H1 (cell line): Measurements from ENCODE around the gene SMIM24. TPM values are rescaled to one million over a fixed set of nuclear protein-coding genes. Genes with fewer than 3 reads are reported as not detected.
"Not testable (repeated sequence)": the region's sequence is repeated elsewhere in the genome, so short reads cannot be mapped to it uniquely, and the experiment has no call there.

ENCODE experiments used
- CTCF ChIA-PET: fragments of 300-600 bp; sonication (Branson Sonifier 250); formaldehyde crosslinking; loops from one replicate; lab custom pipeline; 2021; ENCODE audit not compliant: partially characterized antibody; lab: Charles Lee
- POLR2A ChIA-PET: fragments of 300-600 bp; sonication (Branson Sonifier 250); formaldehyde crosslinking; loops from one replicate; lab custom pipeline; 2021; ENCODE audit warnings: inconsistent platforms; ENCODE audit not compliant: partially characterized antibody; lab: Charles Lee
- DNase-seq, 2 experiments: peaks; one replicate each; pipeline versions ENCODE4 v3.0.0 to v3.0.0-alpha.2; 2010 to 2022; ENCODE audit warnings: low spot score in 2 of 2, low read depth in 1 of 2, mixed read lengths in 1 of 2
- FAIRE-seq: peaks from 2 replicates; lab custom pipeline; 2011; peaks lifted over from hg19 to GRCh38; lab: Jason Lieb, UNC
- H2AFZ ChIP-seq: 2 replicates; pipeline ENCODE4 v1.8.1; 2012; ENCODE audit warnings: low read length, inconsistent platforms
- H2AK5ac ChIP-seq: 2 replicates; pipeline ENCODE4 v1.6.1; 2013; ENCODE audit warnings: low read depth, low read length
- H2BK120ac ChIP-seq: replicated peaks from 2 replicates; pipeline ENCODE3; 2013; ENCODE audit warnings: low read depth, low read length, inconsistent platforms
- H2BK12ac ChIP-seq: 2 replicates; pipeline ENCODE4 v1.6.1; 2013; ENCODE audit warnings: low read depth, low read length
- H2BK15ac ChIP-seq: 2 replicates; pipeline ENCODE4 v1.6.1; 2013; ENCODE audit warnings: low read length
- H2BK20ac ChIP-seq: 2 replicates; pipeline ENCODE4 v1.6.1; 2013; ENCODE audit warnings: low read length
- H2BK5ac ChIP-seq: 2 replicates; pipeline ENCODE4 v1.6.1; 2013; ENCODE audit warnings: low read depth, low read length
- H3K14ac ChIP-seq: 2 replicates; pipeline ENCODE4 v1.6.1; 2013; ENCODE audit warnings: inconsistent platforms; ENCODE audit not compliant: insufficient read length
- H3K18ac ChIP-seq: 2 replicates; pipeline ENCODE4 v1.6.1; 2013; ENCODE audit warnings: low read length; ENCODE audit errors: extremely low read depth
- H3K23ac ChIP-seq: 2 replicates; pipeline ENCODE4 v1.6.1; 2013; ENCODE audit warnings: inconsistent platforms; ENCODE audit not compliant: insufficient read length
- H3K23me2 ChIP-seq: 2 replicates; pipeline ENCODE4 v1.6.1; 2013; ENCODE audit warnings: low read depth, low read length
- H3K27ac ChIP-seq: 2 replicates; pipeline ENCODE4 v1.6.1; 2011; ENCODE audit warnings: low read depth, low read length, inconsistent platforms
- H3K27me3 ChIP-seq, 4 experiments: replicated peaks in 1 of 4; 1 replicate in 1 of 4; 2 replicates in 3 of 4; pipeline versions ENCODE4 v1.6.1 to v1.8.1; 2011 to 2013; ENCODE audit warnings: low read length in 3 of 4, mild to moderate bottlenecking in 3 of 4, inconsistent platforms in 2 of 4, mixed read lengths in 2 of 4, moderate library complexity in 1 of 4; ENCODE audit not compliant: control insufficient read depth in 3 of 4, insufficient read depth in 3 of 4; ENCODE audit errors: extremely low read depth in 1 of 4
- H3K36me3 ChIP-seq, 4 experiments: 2 replicates each; pipeline versions ENCODE4 v1.6.1 to v1.8.1; 2011 to 2013; ENCODE audit warnings: mild to moderate bottlenecking in 4 of 4, low read length in 3 of 4, moderate library complexity in 2 of 4, control low read depth in 1 of 4, inconsistent platforms in 1 of 4; ENCODE audit not compliant: insufficient read depth in 4 of 4, control insufficient read depth in 2 of 4
- H3K4ac ChIP-seq: replicated peaks from 2 replicates; pipeline ENCODE3; 2013; ENCODE audit warnings: low read length, low read depth, mixed read lengths, inconsistent platforms; ENCODE audit not compliant: insufficient read length
- H3K4me1 ChIP-seq, 4 experiments: replicated peaks in 1 of 4; 1 replicate in 1 of 4; 2 replicates in 3 of 4; pipeline versions ENCODE4 v1.6.1 to v1.8.1; 2011 to 2013; ENCODE audit warnings: low read length in 3 of 4, inconsistent platforms in 2 of 4, mixed read lengths in 1 of 4; ENCODE audit not compliant: insufficient read depth in 4 of 4, control insufficient read depth in 3 of 4
- H3K4me2 ChIP-seq, 2 experiments: 2 replicates each; pipeline versions ENCODE4 v1.6.1 to v1.8.1; 2011 to 2013; ENCODE audit warnings: low read depth in 2 of 2, low read length in 2 of 2, control low read depth in 1 of 2, inconsistent platforms in 1 of 2, mild to moderate bottlenecking in 1 of 2; ENCODE audit not compliant: insufficient read depth in 1 of 2
- H3K4me3 ChIP-seq, 4 experiments: fragments of 200-600, 300-600 bp in 1 of 4; sonication (generic), shearing (Covaris generic), sonication (Bioruptor Twin) in 1 of 4; 2 replicates each; pipeline versions ENCODE4 v1.5.1 to v1.8.1; 2011 to 2016; ENCODE audit warnings: low read length in 4 of 4, low read depth in 3 of 4, control low read depth in 2 of 4, inconsistent platforms in 2 of 4, mild to moderate bottlenecking in 2 of 4, mixed read lengths in 1 of 4, moderate library complexity in 1 of 4; ENCODE audit not compliant: insufficient read depth in 2 of 4; ENCODE audit errors: extremely low read depth in 1 of 4
- H3K56ac ChIP-seq: replicated peaks from 2 replicates; pipeline ENCODE3; 2013; ENCODE audit warnings: low read depth, mild to moderate bottlenecking, mixed read lengths, low read length, inconsistent platforms; ENCODE audit not compliant: insufficient read length
- H3K79me1 ChIP-seq: 2 replicates; pipeline ENCODE4 v1.6.1; 2013; ENCODE audit warnings: low read depth, low read length, control low read depth
- H3K79me2 ChIP-seq, 2 experiments: 2 replicates each; pipeline versions ENCODE4 v1.6.1 to v1.8.1; 2012 to 2013; ENCODE audit warnings: low read length in 2 of 2, mild to moderate bottlenecking in 2 of 2, inconsistent platforms in 1 of 2; ENCODE audit not compliant: insufficient read depth in 2 of 2, control insufficient read depth in 1 of 2
- H3K9ac ChIP-seq, 4 experiments: replicated peaks in 1 of 4; 1 replicate in 1 of 4; 2 replicates in 3 of 4; pipeline versions ENCODE4 v1.6.1 to v1.8.1; 2011 to 2013; ENCODE audit warnings: low read depth in 3 of 4, low read length in 3 of 4, control low read depth in 2 of 4, mild to moderate bottlenecking in 2 of 4, moderate library complexity in 2 of 4, inconsistent platforms in 1 of 4; ENCODE audit errors: extremely low read depth in 1 of 4
- H3K9me3 ChIP-seq, 2 experiments: 2 replicates each; pipeline versions ENCODE4 v1.6.1 to v1.8.1; 2012 to 2013; ENCODE audit warnings: mild to moderate bottlenecking in 2 of 2, moderate library complexity in 2 of 2, control low read depth in 1 of 2, inconsistent platforms in 1 of 2, low read depth in 1 of 2, low read length in 1 of 2, mixed read lengths in 1 of 2; ENCODE audit not compliant: insufficient read depth in 2 of 2
- H4K20me1 ChIP-seq, 2 experiments: replicated peaks in 1 of 2; 2 replicates each; pipeline versions ENCODE3 to v1.8.1; 2011 to 2013; ENCODE audit warnings: inconsistent platforms in 2 of 2, low read length in 2 of 2, mild to moderate bottlenecking in 1 of 2; ENCODE audit not compliant: insufficient read depth in 2 of 2, control insufficient read depth in 1 of 2
- H4K5ac ChIP-seq: 2 replicates; pipeline ENCODE4 v1.6.1; 2013; ENCODE audit warnings: low read length, low read depth, mixed read lengths, inconsistent platforms; ENCODE audit not compliant: insufficient read length
- H4K8ac ChIP-seq: 2 replicates; pipeline ENCODE4 v1.8.0; 2013; ENCODE audit warnings: mild to moderate bottlenecking, moderate library complexity, low read length, inconsistent platforms; ENCODE audit not compliant: insufficient read depth; ENCODE audit errors: extremely low read depth
- H4K91ac ChIP-seq: replicated peaks from 2 replicates; pipeline ENCODE3; 2013; ENCODE audit warnings: low read length, mixed read lengths, inconsistent platforms; ENCODE audit not compliant: insufficient read length
- WGBS, 2 experiments: shearing (Covaris generic) in 1 of 2; methylation state at CpG; one replicate each; pipeline versions ENCODE4 v1.1.6 to v1.1.7; 2013 to 2015; ENCODE audit warnings: low lambda C conversion rate in 2 of 2, mixed read lengths in 2 of 2, inconsistent platforms in 1 of 2, low coverage in 1 of 2, missing lambda C conversion rate in 1 of 2; ENCODE audit not compliant: insufficient replicate concordance in 2 of 2, insufficient coverage in 1 of 2, insufficient read length in 1 of 2; ENCODE audit errors: extremely low coverage in 1 of 2, missing lambda C conversion rate in 1 of 2; 5-methylcytosine and 5-hydroxymethylcytosine counted together
- polyA plus RNA-seq, 7 experiments: library from polyadenylated mRNA; depleted of rRNA in 3 of 7; stranded (reverse) in 5 of 7; unstranded in 2 of 7; fragments of >200 nt in 5 of 7; fragments of 200-250 nt in 2 of 7; gene quantifications; 1 replicate in 5 of 7; 2 replicates in 1 of 7; 4 replicates in 1 of 7; pipeline versions ENCODE4 v1.2.1 to v1.2.3, GENCODE V29; 2011 to 2013; ENCODE audit warnings: missing spikeins in 2 of 7, mixed read lengths in 2 of 7
- total RNA-seq: library from RNA; stranded (reverse); fragmentation: NEBNext Ultra II Directional; extraction: Animal tissue kit (Norgen Biotek cat#: 25700); gene quantifications from 2 replicates; pipeline ENCODE4 v1.2.1, GENCODE V29; 2021

SMIM24 gene
- total and polyA plus RNA-seq, 2 of the 8 experiments (the other 6 are each of a cell fraction or from before 2014, with no cell fraction given) = 3.8 to 4.5 TPM

DNA sequence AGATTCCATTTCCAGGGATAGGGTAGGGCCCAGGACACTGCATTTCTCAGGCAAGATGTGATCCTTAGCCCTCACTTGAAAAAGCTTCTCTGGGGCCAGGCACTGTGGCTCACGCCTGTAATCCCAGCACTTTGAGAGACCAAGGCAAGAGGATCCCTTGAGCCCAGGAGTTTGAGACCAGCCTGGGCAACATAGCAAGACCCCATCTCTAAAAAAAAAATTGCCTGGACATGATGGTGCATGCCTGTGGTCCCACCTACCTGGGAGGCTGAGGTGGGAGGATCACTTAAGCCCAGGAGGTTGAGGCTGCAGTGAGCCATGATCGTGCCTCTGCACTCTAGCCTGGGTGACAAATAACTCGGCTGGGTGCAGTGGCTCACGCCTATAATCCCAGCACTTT lies 33.7 kb downstream of the SMIM24 start:
- H3K18ac ChIP-seq, H3K79me2 ChIP-seq, H3K27ac ChIP-seq, H3K9ac ChIP-seq, H3K23ac ChIP-seq, H3K36me3 ChIP-seq, H4K20me1 ChIP-seq, H3K14ac ChIP-seq, H2BK120ac ChIP-seq, H4K8ac ChIP-seq, H2BK12ac ChIP-seq, H4K91ac ChIP-seq, H3K4me3 ChIP-seq, H2BK20ac ChIP-seq, H2BK15ac ChIP-seq, H3K56ac ChIP-seq, H3K23me2 ChIP-seq, H2BK5ac ChIP-seq, H3K27me3 ChIP-seq, H2AFZ ChIP-seq, FAIRE-seq, H2AK5ac ChIP-seq, DNase-seq, H3K9me3 ChIP-seq, H3K4ac ChIP-seq, H3K79me1 ChIP-seq, H3K4me2 ChIP-seq, H4K5ac ChIP-seq: not testable (repeated sequence)
- CTCF ChIA-PET = interaction anchor here (0.6 to 5.9 kb wide), 7 partner anchors 11 to 152 kb away, joined by 3 to 66 read pairs (median 6); no protein-coding TSS in a partner anchor
- peaks cover 3 to 15% (median 10%) of the 10 kb centered on the region in 4 experiments for H3K4me1 ChIP-seq
- 88% methylated on average over 2 of the region's 4 CpGs; no CpG with 5 or more reads in 1 of the 2 experiments for WGBS, 2 experiments
- POLR2A ChIA-PET = interaction anchor here (1.2 kb wide), 1 partner anchor 14 kb away, joined by 5 read pairs; no protein-coding TSS in a partner anchor
